ENCODE measurements around the gene RAD9A. TPM values are rescaled to one million over a fixed set of nuclear protein-coding genes. Genes with fewer than 3 reads are reported as not detected.

The RAD9A gene
- total and polyA plus RNA-seq, 9 of the 15 experiments (the other 6 are each of a cell fraction or from before 2014, with no cell fraction given), result 1.4 to 41.2 (median 16.1) TPM

DNA sequence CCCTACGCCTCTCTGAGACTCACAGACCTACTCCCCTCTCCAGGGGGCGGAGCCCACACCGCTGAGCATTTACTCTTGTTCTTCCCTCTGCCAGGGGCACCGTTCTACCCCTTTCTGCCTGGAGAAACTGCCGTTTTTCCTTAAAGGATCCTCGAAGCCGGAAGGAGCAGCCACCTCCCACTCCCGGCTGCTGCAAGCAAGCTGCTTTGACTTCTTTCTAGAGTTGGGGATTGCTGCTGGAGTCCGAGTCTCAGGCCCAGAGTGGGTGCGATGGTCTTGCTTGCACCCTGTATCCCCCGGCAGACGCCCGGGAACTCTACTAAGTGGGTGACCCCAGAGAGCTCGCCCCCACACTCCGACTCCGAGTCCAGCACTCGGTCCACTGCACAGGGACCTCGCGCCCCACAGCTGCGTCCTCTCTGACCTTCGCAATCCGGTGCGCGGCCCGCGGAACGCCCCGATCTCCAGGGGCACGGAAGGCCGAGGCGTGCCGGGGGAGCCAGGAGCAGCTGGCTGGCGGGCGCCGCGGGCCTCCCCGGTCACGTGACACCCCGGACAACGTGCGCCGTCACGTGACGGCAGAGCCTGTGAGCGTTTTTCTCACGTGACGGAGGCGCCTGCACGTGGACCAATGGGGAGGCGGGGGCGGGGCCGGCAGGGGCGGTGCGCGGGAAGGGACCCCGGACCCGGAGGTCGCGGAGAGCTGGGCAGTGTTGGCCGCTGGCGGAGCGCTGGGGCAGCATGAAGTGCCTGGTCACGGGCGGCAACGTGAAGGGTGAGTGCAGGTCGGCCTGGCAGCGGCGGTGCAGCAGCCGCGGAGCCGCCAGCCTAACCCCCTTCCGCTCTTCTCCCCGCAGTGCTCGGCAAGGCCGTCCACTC lies at the start of gene RAD9A (continued):
- TF ChIP-seq, protein P1, sequence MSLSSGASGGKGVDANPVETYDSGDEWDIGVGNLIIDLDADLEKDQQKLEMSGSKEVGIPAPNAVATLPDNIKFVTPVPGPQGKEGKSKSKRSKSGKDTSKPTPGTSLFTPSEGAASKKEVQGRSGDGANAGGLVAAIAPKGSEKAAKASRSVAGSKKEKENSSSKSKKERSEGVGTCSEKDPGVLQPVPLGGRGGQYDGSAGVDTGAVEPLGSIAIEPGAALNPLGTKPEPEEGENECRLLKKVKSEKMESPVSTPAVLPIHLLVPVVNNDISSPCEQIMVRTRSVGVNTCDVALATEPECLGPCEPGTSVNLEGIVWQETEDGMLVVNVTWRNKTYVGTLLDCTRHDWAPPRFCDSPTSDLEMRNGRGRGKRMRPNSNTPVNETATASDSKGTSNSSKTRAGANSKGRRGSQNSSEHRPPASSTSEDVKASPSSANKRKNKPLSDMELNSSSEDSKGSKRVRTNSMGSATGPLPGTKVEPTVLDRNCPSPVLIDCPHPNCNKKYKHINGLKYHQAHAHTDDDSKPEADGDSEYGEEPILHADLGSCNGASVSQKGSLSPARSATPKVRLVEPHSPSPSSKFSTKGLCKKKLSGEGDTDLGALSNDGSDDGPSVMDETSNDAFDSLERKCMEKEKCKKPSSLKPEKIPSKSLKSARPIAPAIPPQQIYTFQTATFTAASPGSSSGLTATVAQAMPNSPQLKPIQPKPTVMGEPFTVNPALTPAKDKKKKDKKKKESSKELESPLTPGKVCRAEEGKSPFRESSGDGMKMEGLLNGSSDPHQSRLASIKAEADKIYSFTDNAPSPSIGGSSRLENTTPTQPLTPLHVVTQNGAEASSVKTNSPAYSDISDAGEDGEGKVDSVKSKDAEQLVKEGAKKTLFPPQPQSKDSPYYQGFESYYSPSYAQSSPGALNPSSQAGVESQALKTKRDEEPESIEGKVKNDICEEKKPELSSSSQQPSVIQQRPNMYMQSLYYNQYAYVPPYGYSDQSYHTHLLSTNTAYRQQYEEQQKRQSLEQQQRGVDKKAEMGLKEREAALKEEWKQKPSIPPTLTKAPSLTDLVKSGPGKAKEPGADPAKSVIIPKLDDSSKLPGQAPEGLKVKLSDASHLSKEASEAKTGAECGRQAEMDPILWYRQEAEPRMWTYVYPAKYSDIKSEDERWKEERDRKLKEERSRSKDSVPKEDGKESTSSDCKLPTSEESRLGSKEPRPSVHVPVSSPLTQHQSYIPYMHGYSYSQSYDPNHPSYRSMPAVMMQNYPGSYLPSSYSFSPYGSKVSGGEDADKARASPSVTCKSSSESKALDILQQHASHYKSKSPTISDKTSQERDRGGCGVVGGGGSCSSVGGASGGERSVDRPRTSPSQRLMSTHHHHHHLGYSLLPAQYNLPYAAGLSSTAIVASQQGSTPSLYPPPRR (CRISPR knock-in tag; IDR thresholded peaks at IDR 0.05; ENCODE audit: borderline replicate concordance), result no peak
- TF ChIP-seq ZNF449 (CRISPR knock-in tag; IDR thresholded peaks at IDR 0.05) (no peak), SAP30 (IDR thresholded peaks at IDR 0.05; ENCODE audit: borderline replicate concordance, insufficient read depth, low read depth, low read length, poor library complexity, severe bottlenecking) (peak; percentile 91), KLF6 (CRISPR knock-in tag; IDR thresholded peaks at IDR 0.05; ENCODE audit: borderline replicate concordance) (no peak; the same call in 1 of the 2 replicates), KDM2B (CRISPR knock-in tag; IDR thresholded peaks at IDR 0.05) (peak; percentile 62; the same call in 1 of the 2 replicates), RB1 (IDR thresholded peaks at IDR 0.05; ENCODE audit: low read depth) (peak; percentile 88), NONO (IDR thresholded peaks at IDR 0.05; ENCODE audit: low read depth in 2 of 2, low read length in 1 of 2) (peak in 1 of 2 experiments; percentile 65; a peak in 1 of 4 replicates), GATAD2A (IDR thresholded peaks at IDR 0.05) (0 out of 2 replicates have a peak, but pooled peaks have one; percentile 24), CAMTA2 (CRISPR knock-in tag; conservative IDR thresholded peaks at IDR 0.05) (0 out of 2 replicates have a peak, but pooled peaks have one; percentile 51), SRSF7 (optimal IDR thresholded peaks at IDR 0.05; ENCODE audit: low read depth, low read length) (no peak), E2F3 (CRISPR knock-in tag; IDR thresholded peaks at IDR 0.05) (peak; percentile 72), MEF2A (IDR thresholded peaks at IDR 0.05; ENCODE audit: control insufficient read depth, low read depth, low read length) (no peak), NR2C2 (CRISPR knock-in tag; IDR thresholded peaks at IDR 0.05) (no peak), NR2C2 (tag; IDR thresholded peaks at IDR 0.05) (peak; percentile 72), ZNF75A (CRISPR knock-in tag; IDR thresholded peaks at IDR 0.05) (no peak)
- TF ChIP-seq, protein P2, sequence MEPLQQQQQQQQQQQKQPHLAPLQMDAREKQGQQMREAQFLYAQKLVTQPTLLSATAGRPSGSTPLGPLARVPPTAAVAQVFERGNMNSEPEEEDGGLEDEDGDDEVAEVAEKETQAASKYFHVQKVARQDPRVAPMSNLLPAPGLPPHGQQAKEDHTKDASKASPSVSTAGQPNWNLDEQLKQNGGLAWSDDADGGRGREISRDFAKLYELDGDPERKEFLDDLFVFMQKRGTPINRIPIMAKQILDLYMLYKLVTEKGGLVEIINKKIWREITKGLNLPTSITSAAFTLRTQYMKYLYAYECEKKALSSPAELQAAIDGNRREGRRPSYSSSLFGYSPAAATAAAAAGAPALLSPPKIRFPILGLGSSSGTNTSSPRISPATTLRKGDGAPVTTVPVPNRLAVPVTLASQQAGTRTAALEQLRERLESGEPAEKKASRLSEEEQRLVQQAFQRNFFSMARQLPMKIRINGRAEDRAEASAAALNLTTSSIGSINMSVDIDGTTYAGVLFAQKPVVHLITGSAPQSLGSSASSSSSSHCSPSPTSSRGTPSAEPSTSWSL (CRISPR knock-in tag; IDR thresholded peaks at IDR 0.05; ENCODE audit: borderline replicate concordance), result 0 out of 2 replicates have a peak, but pooled peaks have one; percentile 71
- TF ChIP-seq, protein P3, sequence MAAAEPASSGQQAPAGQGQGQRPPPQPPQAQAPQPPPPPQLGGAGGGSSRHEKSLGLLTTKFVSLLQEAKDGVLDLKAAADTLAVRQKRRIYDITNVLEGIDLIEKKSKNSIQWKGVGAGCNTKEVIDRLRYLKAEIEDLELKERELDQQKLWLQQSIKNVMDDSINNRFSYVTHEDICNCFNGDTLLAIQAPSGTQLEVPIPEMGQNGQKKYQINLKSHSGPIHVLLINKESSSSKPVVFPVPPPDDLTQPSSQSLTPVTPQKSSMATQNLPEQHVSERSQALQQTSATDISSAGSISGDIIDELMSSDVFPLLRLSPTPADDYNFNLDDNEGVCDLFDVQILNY (CRISPR knock-in tag; IDR thresholded peaks at IDR 0.05), result no peak; the same call in 1 of the 2 replicates
